Fibroblast of peridontal ligament (primary cell): ENCODE results near the gene NSMCE1.

Experiments
- DNase-seq: peaks from one replicate; pipeline ENCODE4 v3.0.0-alpha.2; 2010; ENCODE audit errors: extremely low read depth

NSMCE1 gene

GRCh38 chr16:27244363-27244755 is 24.2 kb downstream of the NSMCE1 start:
- DNase-seq = no peak

GRCh38 chr16:27243725-27244362 is 24.7 kb downstream of the NSMCE1 start:
- DNase-seq = no peak

GRCh38 chr16:27242868-27243590 is 25.5 kb downstream of the NSMCE1 start:
- DNase-seq = peak; percentile 93

GRCh38 chr16:27242398-27242797 is 26.2 kb downstream of the NSMCE1 start:
- no peak for DNase-seq

GRCh38 chr16:27241658-27242057 is 26.9 kb downstream of the NSMCE1 start:
- DNase-seq = no peak

- DNase-seq = peak; percentile 63
Observed at GRCh38 chr16:27240948-27241531, 27.5 kb downstream of the NSMCE1 start.

- DNase-seq = no peak
Observed at GRCh38 chr16:27239906-27240655, 28.5 kb downstream of the NSMCE1 start.

GRCh38 chr16:27239026-27239425 is 29.5 kb downstream of the NSMCE1 start:
- DNase-seq = no peak

GRCh38 chr16:27238591-27238990 is 30.0 kb downstream of the NSMCE1 start:
- no peak for DNase-seq

- no peak for DNase-seq
Observed at GRCh38 chr16:27238016-27238587, 30.5 kb downstream of the NSMCE1 start.

GRCh38 chr16:27237219-27238015 is 31.2 kb downstream of the NSMCE1 start:
- DNase-seq = peak; percentile 45

GRCh38 chr16:27236635-27237218 is 31.8 kb downstream of the NSMCE1 start:
- no peak for DNase-seq

- no peak for DNase-seq
Observed at GRCh38 chr16:27235938-27236245, 32.7 kb downstream of the NSMCE1 start.

- peak; percentile 90 for DNase-seq
Observed at GRCh38 chr16:27235055-27235937, 33.3 kb downstream of the NSMCE1 start.

GRCh38 chr16:27234603-27235002 is 34.0 kb downstream of the NSMCE1 start:
- no peak for DNase-seq

GRCh38 chr16:27234171-27234570 is 34.4 kb downstream of the NSMCE1 start:
- DNase-seq = no peak

GRCh38 chr16:27233731-27234130 is 34.8 kb downstream of the NSMCE1 start:
- no peak for DNase-seq

- DNase-seq = no peak
Observed at GRCh38 chr16:27232901-27233625, 35.5 kb downstream of the NSMCE1 start.
